ENCODE measurements around the gene DCLK1.

The DCLK1 gene

GRCh38 chr13:35832551-35832950 is 298.6 kb downstream of the DCLK1 start:
- TF ChIP-seq POLR2AphosphoS5 (IDR thresholded peaks at IDR 0.05; ENCODE audit: low read depth, low read length) (no peak), TAF1 (IDR thresholded peaks at IDR 0.05; ENCODE audit: borderline replicate concordance, insufficient read depth, low read length) (no peak), REST (IDR thresholded peaks at IDR 0.05; ENCODE audit: insufficient read depth in 1 of 2, low read depth in 2 of 2, low read length in 2 of 2) (no peak), SIN3A (IDR thresholded peaks at IDR 0.05; ENCODE audit: borderline replicate concordance, insufficient read depth, low read length) (no peak), FOXP2 (optimal IDR thresholded peaks at IDR 0.05; ENCODE audit: borderline replicate concordance, extremely low read depth, extremely low read length, insufficient read depth) (no peak)

- TF ChIP-seq POLR2AphosphoS5 (IDR thresholded peaks at IDR 0.05; ENCODE audit: low read depth, low read length) (no peak), TAF1 (IDR thresholded peaks at IDR 0.05; ENCODE audit: borderline replicate concordance, insufficient read depth, low read length) (no peak), REST (IDR thresholded peaks at IDR 0.05; ENCODE audit: insufficient read depth in 1 of 2, low read depth in 2 of 2, low read length in 2 of 2) (no peak), SIN3A (IDR thresholded peaks at IDR 0.05; ENCODE audit: borderline replicate concordance, insufficient read depth, low read length) (no peak), FOXP2 (optimal IDR thresholded peaks at IDR 0.05; ENCODE audit: borderline replicate concordance, extremely low read depth, extremely low read length, insufficient read depth) (no peak)
Measured at GRCh38 chr13:35830850-35831450, 300.2 kb downstream of the DCLK1 start.

GRCh38 chr13:35826626-35827254 is 304.4 kb downstream of the DCLK1 start:
- TF ChIP-seq POLR2AphosphoS5 (IDR thresholded peaks at IDR 0.05; ENCODE audit: low read depth, low read length): no peak
- no peak for TF ChIP-seq SIN3A (IDR thresholded peaks at IDR 0.05; ENCODE audit: borderline replicate concordance, insufficient read depth, low read length)
- TF ChIP-seq FOXP2 (optimal IDR thresholded peaks at IDR 0.05; ENCODE audit: borderline replicate concordance, extremely low read depth, extremely low read length, insufficient read depth): no peak
- no peak for TF ChIP-seq REST (IDR thresholded peaks at IDR 0.05; ENCODE audit: insufficient read depth in 1 of 2, low read depth in 2 of 2, low read length in 2 of 2)
- no peak for TF ChIP-seq TAF1 (IDR thresholded peaks at IDR 0.05; ENCODE audit: borderline replicate concordance, insufficient read depth, low read length)

- TF ChIP-seq REST (IDR thresholded peaks at IDR 0.05; ENCODE audit: insufficient read depth in 1 of 2, low read depth in 2 of 2, low read length in 2 of 2) (no peak), POLR2AphosphoS5 (IDR thresholded peaks at IDR 0.05; ENCODE audit: low read depth, low read length) (no peak), FOXP2 (optimal IDR thresholded peaks at IDR 0.05; ENCODE audit: borderline replicate concordance, extremely low read depth, extremely low read length, insufficient read depth) (no peak), TAF1 (IDR thresholded peaks at IDR 0.05; ENCODE audit: borderline replicate concordance, insufficient read depth, low read length) (no peak), SIN3A (IDR thresholded peaks at IDR 0.05; ENCODE audit: borderline replicate concordance, insufficient read depth, low read length) (no peak)
Measured at GRCh38 chr13:35824825-35825224, 306.4 kb downstream of the DCLK1 start.
